HEK293 (cell line): ENCODE data around the gene CCDC85B.

ENCODE experiments used
- CTCF ChIP-seq: fragments of 450-650 bp; formaldehyde crosslinking; IDR thresholded peaks from 2 replicates; pipeline ENCODE4 v1.5.1; 2016; ENCODE audit warnings: missing biosample characterization, missing genetic modification characterization
- ELK4 ChIP-seq: IDR thresholded peaks from 2 replicates; pipeline ENCODE4 v1.6.1; 2011; ENCODE audit warnings: mild to moderate bottlenecking, low read depth, low read length, borderline replicate concordance
- MYNN ChIP-seq: fragments of 450-650 bp; formaldehyde crosslinking; IDR thresholded peaks from 2 replicates; pipeline ENCODE4 v1.5.1; 2016; ENCODE audit warnings: missing biosample characterization, missing genetic modification characterization, borderline replicate concordance
- PRDM1 ChIP-seq: fragments of 450-650 bp; formaldehyde crosslinking; IDR thresholded peaks from 2 replicates; pipeline ENCODE4; 2016; ENCODE audit warnings: missing biosample characterization, missing genetic modification characterization
- YY1 ChIP-seq: fragments of 450-650 bp; formaldehyde crosslinking; IDR thresholded peaks from 2 replicates; pipeline ENCODE4 v1.5.1; 2018; ENCODE audit warnings: missing biosample characterization, missing genetic modification characterization
- ZNF121 ChIP-seq: fragments of 450-650 bp; formaldehyde crosslinking; IDR thresholded peaks from 2 replicates; pipeline ENCODE4 v1.5.1; 2016; ENCODE audit warnings: missing biosample characterization, missing genetic modification characterization
- ZSCAN30 ChIP-seq: fragments of 450-650 bp; IDR thresholded peaks from 2 replicates; pipeline ENCODE4 v1.5.1; 2018; ENCODE audit warnings: missing biosample characterization, mild to moderate bottlenecking, missing genetic modification characterization, moderate library complexity

GRCh38 chr11:65867284-65868071 is 23.0 kb upstream of the CCDC85B start:
- TF ChIP-seq ZNF121 (tag by site-specific recombination): no peak
- no peak for TF ChIP-seq YY1 (tag by site-specific recombination)
- no peak for TF ChIP-seq ZSCAN30
- TF ChIP-seq CTCF (tag by site-specific recombination): no peak
- no peak for TF ChIP-seq MYNN (tag by site-specific recombination)
- no peak for TF ChIP-seq PRDM1 (tag by site-specific recombination)
- TF ChIP-seq ELK4: no peak
